Measurements from ENCODE around the gene IL1B.

GRCh38 chr2:112819081-112819480 is 17.5 kb downstream of the IL1B start:
- TF ChIP-seq CTCF (IDR thresholded peaks at IDR 0.05): no peak
- TF ChIP-seq EZH2 (IDR thresholded peaks at IDR 0.05): no peak
- TF ChIP-seq EZH2phosphoT487 (IDR thresholded peaks at IDR 0.05): no peak

Data from neural progenitor cell (in vitro differentiated cells).